Ovary (tissue), 9 donors: ENCODE measurements around the gene TTLL9. TPM values are rescaled to one million over a fixed set of nuclear protein-coding genes. Genes with fewer than 3 reads are reported as not detected.
A peak's percentile ranks its signal among the peaks of the same experiment; 100 is the strongest.

ENCODE experiments used
- DNase-seq, 5 donors: peaks; one replicate each; pipeline ENCODE4 v3.0.0-alpha.2; 2019 to 2020
- H3K27ac ChIP-seq, 2 donors: fragments of 200-600 bp; one replicate each; pipeline versions ENCODE4 v1.5.1 to v1.8.0; 2019 to 2022
- H3K27me3 ChIP-seq: fragments of 200-600 bp; one replicate; pipeline ENCODE4 v1.8.0; 2022
- H3K36me3 ChIP-seq: fragments of 200-600 bp; sonication (generic); one replicate; pipeline ENCODE4 v1.5.1; 2019
- H3K4me1 ChIP-seq: one replicate; pipeline ENCODE4 v1.8.1; 2013; ENCODE audit warnings: mild to moderate bottlenecking, moderate library complexity; ENCODE audit not compliant: insufficient read depth
- H3K4me3 ChIP-seq: fragments of 200-600 bp; sonication (generic); one replicate; pipeline ENCODE4 v1.5.1; 2017
- H3K9me3 ChIP-seq, 2 donors: fragments of 200-600 bp in 1 of 2; sonication (generic) in 1 of 2; one replicate each; pipeline versions ENCODE4 v1.5.1 to v1.8.1; 2013 to 2019; ENCODE audit warnings: mild to moderate bottlenecking in 1 of 2, moderate library complexity in 1 of 2
- EP300 ChIP-seq: sonication (generic); formaldehyde crosslinking; IDR thresholded peaks from one replicate; pipeline ENCODE4 v1.6.1; 2017; ENCODE audit warnings: antibody characterized with exemption
- POLR2A ChIP-seq: fragments of 450-650 bp; IDR thresholded peaks from one replicate; pipeline ENCODE4 v1.6.1; 2017; ENCODE audit warnings: antibody characterized with exemption, mild to moderate bottlenecking, moderate library complexity
- whole genome bisulfite sequencing, 3 donors: extraction: QIAGEN DNeasy Blood & Tissue Kit in 1 of 3; methylation state at CpG; one replicate each; pipeline versions ENCODE4 v1.1.5 to v1.1.7; 2013 to 2017; 5-methylcytosine and 5-hydroxymethylcytosine counted together
- intact Hi-C, 4 donors: fragments of 100-400 bp; cut with DNase I; formaldehyde crosslinking; loops; one replicate each; pipeline versions ENCODE4 v1.11.0 to v1.15.1; 2022 to 2023
- polyA plus RNA-seq, 2 donors: library from polyadenylated mRNA; stranded (reverse); fragments of 200-250 nt in 1 of 2; fragments of 350-450 nt in 1 of 2; fragmentation: Illumina TruSeq in 1 of 2; extraction: RNeasy Lipid Tissue Mini Kit (QIAGEN cat#74804) in 1 of 2; gene quantifications; one replicate each; pipeline ENCODE4 v1.2.3, GENCODE V29; 2013 to 2014
- total RNA-seq, 7 donors: library from RNA; depleted of rRNA in 2 of 7; stranded (reverse); fragments of >200 nt in 2 of 7; fragmentation: NEBNext Ultra II Directional in 3 of 7; extraction: Animal tissue kit (Norgen Biotek cat#: 25700) in 3 of 7; gene quantifications; one replicate each; pipeline versions ENCODE4 v1.1.0 to v1.2.4, GENCODE V29; 2016 to 2023
- TF ChIP-seq, protein P1 (sequence below), 3 donors: fragments of 450-650 bp in 2 of 3; fragments of 200-600 bp in 1 of 3; IDR thresholded peaks; one replicate each; pipeline versions ENCODE4 v1.5.1 to v1.8.0; 2016 to 2022; ENCODE audit warnings: antibody characterized with exemption in 3 of 3, mild to moderate bottlenecking in 1 of 3
- donor health status: DM: no; HTN: no; CAD: no; lungs with moderate emphysema.
- donor health status: DM: no; HTN: no; CAD: no.
- donor health status: Bipolar disorder and iron deficiency.
- donor health status: DM: yes; HTN: yes; CAD: no.
- donor health status: DM: no; HTN: no; CAD: no.
- donor health status: DM: yes; HTN: yes; CAD: no.

The TTLL9 gene
- total and polyA plus RNA-seq, 9 donors: 0.24 to 10.6 (median 0.40) TPM

DNA sequence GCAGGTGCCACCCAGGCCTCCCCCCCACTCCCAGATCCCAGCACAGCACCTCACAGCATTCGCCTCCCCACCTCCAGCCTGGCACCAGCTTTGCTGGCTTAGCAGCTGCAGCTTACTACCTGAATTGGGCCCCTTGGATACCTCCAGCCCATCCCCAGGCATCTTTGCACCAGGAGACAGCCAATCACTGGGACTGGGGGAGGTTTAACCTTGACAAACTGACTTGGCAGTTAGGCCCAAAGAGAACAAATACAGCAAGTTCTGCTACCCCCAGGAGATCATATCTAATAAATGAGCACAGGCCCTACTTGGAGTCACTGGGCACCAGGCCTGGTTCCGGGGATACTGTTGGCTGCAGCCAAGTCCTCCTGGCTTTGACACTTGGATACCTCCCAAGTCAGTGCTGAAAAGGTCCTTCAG lies 72.6 kb downstream of the TTLL9 start:
- Histone ChIP-seq H3K9me3 (no peaks in the 10 kb centered on the region), H3K4me1 (no peaks in the 10 kb centered on the region), H3K27ac (no peak overlapping the region), H3K36me3 (no peaks in the 10 kb centered on the region), H3K27me3 (no peaks in the 10 kb centered on the region), H3K4me3 (no peak overlapping the region)
- intact Hi-C loops: no loop called here
- peak in 4 of 5 donors; percentile 52 to 87 (median 58) for DNase-seq
- 29 to 34% (median 29%) methylated on average over 2 of the region's 2 CpGs for WGBS, 3 donors
- no peak for TF ChIP-seq POLR2A
- no peak for TF ChIP-seq EP300
- TF ChIP-seq, protein P1, sequence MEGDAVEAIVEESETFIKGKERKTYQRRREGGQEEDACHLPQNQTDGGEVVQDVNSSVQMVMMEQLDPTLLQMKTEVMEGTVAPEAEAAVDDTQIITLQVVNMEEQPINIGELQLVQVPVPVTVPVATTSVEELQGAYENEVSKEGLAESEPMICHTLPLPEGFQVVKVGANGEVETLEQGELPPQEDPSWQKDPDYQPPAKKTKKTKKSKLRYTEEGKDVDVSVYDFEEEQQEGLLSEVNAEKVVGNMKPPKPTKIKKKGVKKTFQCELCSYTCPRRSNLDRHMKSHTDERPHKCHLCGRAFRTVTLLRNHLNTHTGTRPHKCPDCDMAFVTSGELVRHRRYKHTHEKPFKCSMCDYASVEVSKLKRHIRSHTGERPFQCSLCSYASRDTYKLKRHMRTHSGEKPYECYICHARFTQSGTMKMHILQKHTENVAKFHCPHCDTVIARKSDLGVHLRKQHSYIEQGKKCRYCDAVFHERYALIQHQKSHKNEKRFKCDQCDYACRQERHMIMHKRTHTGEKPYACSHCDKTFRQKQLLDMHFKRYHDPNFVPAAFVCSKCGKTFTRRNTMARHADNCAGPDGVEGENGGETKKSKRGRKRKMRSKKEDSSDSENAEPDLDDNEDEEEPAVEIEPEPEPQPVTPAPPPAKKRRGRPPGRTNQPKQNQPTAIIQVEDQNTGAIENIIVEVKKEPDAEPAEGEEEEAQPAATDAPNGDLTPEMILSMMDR (IDR thresholded peaks at IDR 0.05): no peak

DNA sequence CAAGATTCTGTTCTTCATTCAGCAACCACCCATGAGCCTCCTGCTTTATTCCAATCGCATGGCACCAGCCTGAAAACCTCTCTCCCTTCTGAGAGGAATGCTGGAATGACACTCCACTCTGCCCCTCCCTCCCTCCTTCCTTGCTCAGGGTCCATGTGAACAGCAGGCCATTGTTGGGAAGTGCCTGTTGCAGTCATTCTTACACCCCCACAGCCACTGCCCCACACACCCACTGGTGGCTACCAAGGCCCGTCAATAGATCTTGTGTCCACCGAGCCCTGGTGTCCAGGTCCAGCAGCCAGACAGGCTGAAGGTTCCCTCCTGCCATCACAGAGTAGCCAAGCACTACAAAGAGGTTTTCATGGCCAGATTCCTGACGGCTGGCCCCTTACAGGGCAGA lies 74.9 kb downstream of the TTLL9 start:
- WGBS, 3 donors: 69 to 82% (median 72%) methylated on average over 4 of the region's 4 CpGs
- TF ChIP-seq, protein P1 (IDR thresholded peaks at IDR 0.05): no peak
- no peak for TF ChIP-seq EP300
- no peak for TF ChIP-seq POLR2A
- no peak for DNase-seq
- H3K36me3 ChIP-seq: no peaks in the 10 kb centered on the region
- H3K9me3 ChIP-seq: no peaks in the 10 kb centered on the region
- H3K27ac ChIP-seq: no peak overlapping the region
- H3K27me3 ChIP-seq: no peaks in the 10 kb centered on the region
- H3K4me1 ChIP-seq: no peaks in the 10 kb centered on the region
- H3K4me3 ChIP-seq: no peak overlapping the region
- intact Hi-C loops: no loop called here

- WGBS, 3 donors: 34 to 51% (median 36%) methylated on average over 6 of the region's 6 CpGs
- H3K36me3 ChIP-seq: no peaks in the 10 kb centered on the region
- TF ChIP-seq EP300: no peak
- TF ChIP-seq, protein P1 (IDR thresholded peaks at IDR 0.05): no peak
- no peak for TF ChIP-seq POLR2A
- no peaks in the 10 kb centered on the region for H3K27me3 ChIP-seq
- peak in 3 of 5 donors; percentile 19 to 49 (median 32) for DNase-seq
- H3K4me1 ChIP-seq: peaks cover 4% of the 10 kb centered on the region
- no peak overlapping the region for H3K4me3 ChIP-seq
- H3K27ac ChIP-seq: no peak overlapping the region
- intact Hi-C loops: no loop called here
- no peaks in the 10 kb centered on the region for H3K9me3 ChIP-seq
Measured at GRCh38 chr20:31945785-31946184, 75.4 kb downstream of the TTLL9 start.

DNA sequence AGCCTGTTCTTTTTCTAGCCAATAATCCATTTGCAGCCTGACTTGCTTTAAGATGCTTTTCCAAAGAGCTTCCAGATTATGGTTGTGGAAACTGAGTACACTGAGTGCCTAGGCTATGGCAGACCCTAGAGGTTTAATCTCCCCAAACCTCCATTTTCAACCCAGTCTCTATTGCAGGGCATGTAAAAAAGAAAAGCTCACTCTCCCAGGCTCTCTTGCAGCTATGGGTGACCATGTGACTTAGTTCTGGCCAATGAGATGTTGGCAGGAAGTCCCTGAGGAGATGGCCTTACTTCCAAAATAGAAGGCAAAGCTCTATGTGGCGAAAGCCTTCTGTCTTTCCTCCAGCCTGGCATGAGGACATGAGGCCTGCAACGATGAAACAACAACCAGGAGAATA lies 77.6 kb downstream of the TTLL9 start:
- no peak for DNase-seq
- peaks cover 8% of the 10 kb centered on the region for H3K4me1 ChIP-seq
- no peak overlapping the region for H3K27ac ChIP-seq
- no peaks in the 10 kb centered on the region for H3K27me3 ChIP-seq
- no peak overlapping the region for H3K4me3 ChIP-seq
- no peaks in the 10 kb centered on the region for H3K9me3 ChIP-seq
- 98 to 100% (median 99%) methylated on average over 2 of the region's 2 CpGs for WGBS, 3 donors
- no peaks in the 10 kb centered on the region for H3K36me3 ChIP-seq
- intact Hi-C loops: no loop called here
- TF ChIP-seq EP300 (no peak), POLR2A (no peak)
- TF ChIP-seq, protein P1 (IDR thresholded peaks at IDR 0.05): no peak
